GM20431 (cell line): ENCODE results near the gene ZNHIT2.

ENCODE experiments used
- in situ Hi-C: fragments of 300-500 bp; cut with MseI, MboI; formaldehyde crosslinking; loops from one replicate; pipeline ENCODE4 v1.15.0; 2020; ENCODE audit warnings: low sequenced_read_pairs; ENCODE audit not compliant: unreplicated experiment

ZNHIT2 gene

DNA sequence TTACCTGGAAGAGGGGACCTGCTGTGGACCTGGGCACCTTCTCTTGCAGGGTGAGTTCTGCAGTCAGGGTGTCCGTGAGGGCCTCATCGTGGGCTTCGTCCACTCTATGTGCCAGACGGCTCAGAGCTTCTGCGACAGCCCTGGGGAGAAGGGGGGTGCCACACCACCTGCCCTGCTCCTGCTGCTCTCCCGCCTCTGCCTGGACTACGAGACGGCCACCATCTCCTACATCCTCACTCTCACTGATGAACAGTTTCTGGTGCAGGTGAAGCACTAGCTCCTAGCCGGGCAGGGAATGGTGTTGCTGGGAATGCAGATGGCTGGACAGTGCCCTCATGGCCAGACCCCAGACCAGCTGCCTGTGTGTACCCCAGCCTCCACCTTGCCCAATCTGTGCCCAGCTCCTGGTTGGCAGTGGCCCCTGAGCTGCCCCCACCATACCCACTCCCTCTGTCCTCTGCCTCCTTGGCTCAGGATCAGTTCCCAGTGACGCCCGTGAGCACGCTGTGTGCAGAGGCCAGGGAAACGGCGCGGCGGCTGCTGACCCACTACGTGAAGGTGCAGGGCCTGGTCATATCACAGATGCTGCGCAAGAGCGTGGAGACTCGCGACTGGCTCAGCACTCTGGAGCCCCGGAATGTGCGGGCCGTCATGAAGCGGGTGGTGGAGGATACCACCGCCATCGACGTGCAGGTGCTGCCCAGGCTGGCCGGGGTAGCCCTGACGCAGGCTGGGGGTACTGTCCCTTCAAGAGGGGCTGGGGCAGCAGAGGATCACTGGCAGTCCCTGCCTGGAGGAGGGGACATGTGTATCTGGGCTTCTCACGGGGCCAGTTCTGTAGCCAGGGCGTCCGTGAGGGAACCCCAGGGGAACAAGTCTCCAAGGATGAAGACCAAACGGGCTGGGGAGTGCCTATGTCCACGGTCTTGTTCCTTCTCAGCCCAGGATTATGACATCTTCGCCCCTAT lies 8.0 kb downstream of the ZNHIT2 start:
- in situ Hi-C loops: no loop called here

DNA sequence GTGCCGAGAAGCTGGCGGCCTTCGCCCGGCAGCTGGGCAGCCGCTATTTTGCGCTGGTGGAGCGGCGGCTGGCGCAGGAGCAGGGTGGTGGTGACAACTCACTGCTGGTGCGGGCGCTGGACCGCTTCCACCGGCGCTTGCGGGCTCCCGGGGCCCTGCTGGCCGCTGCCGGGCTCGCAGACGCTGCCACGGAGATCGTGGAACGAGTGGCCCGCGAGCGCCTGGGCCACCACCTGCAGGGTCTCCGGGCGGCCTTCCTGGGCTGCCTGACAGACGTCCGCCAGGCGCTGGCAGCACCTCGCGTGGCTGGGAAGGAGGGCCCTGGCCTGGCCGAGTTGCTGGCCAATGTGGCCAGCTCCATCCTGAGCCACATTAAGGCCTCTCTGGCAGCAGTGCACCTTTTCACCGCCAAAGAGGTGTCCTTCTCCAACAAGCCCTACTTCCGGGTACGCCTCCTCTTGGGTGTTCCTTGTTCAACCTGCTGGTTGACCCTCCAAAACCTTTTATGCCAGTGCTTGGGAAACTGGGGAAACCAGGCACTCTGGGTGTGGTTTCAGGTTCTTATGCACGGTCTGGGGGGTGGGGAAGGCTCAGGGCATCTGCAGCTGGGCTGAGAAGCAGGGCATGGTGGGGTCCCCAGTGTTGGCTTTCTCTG lies 8.9 kb downstream of the ZNHIT2 start:
- in situ Hi-C loops: no loop called here

GRCh38 chr11:65107751-65108468 lies 9.6 kb downstream of the ZNHIT2 start:
- in situ Hi-C loops: no loop called here

GRCh38 chr11:65107078-65107477 lies 10.4 kb downstream of the ZNHIT2 start:
- in situ Hi-C loops: no loop called here

- in situ Hi-C loops: no loop called here
Observed at GRCh38 chr11:65104628-65105027, 12.9 kb downstream of the ZNHIT2 start.

DNA sequence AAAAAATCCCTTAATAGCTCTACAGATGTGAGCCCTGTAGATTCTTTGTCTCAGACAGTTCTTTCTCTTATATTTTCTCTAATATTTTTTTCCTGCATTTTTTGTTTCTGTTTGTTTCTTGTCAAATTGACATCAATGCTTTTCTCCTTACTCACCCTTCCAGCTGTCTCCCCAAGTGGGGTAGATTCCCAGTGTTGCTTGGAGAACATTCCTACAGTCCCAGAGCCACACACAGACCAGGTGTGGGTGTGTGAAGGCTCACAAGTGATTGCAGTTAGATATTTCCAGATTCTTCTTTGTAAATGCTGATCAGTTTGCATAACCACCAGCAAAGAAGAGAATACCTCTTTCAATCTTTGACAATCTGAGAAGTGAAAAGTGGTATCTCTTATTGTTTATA lies 14.0 kb downstream of the ZNHIT2 start:
- in situ Hi-C loops: no loop called here

DNA sequence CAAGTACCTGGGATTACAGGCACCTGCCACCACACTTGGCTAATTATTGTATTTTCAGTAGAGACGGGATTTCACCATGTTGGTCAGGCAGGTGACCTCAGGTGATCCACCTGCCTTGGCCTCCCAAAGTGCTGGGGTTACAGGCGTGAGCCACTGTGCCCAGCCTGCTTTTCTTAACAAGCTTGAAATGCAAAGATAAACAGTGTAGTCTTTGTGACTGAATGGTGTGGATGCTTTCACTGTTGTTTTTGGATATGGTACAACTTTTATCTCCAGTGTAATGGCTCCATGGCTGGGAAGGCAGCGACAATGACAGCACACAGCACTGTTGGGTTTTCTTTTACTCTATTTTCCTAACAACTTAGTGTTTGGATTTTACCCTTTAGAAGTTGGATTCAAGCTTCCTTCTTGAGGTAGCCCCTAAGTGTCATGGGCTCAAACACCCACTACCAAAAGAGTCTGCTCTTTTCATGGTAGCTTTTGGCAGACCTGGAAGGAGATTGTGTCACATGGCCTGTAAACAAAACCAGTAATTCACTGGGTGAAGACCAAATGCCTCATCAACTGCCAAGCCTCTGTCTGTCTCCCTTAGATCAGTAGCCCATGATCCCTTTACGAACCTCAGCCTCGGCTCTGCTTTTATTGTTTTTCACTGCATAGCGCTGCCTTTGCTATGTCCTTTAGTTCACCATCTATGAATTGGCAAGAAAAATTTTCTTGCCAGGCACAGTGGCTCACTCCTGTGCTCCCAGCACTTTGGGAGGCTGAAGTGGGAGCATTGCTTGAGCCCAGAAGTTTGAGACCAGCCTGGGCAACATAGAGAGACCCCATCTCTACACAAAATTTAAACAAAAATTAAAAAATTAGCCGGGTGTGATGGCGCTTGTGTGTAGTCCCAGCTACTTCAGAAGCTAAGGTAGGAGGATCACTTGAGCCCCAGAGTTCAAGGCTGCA lies 15.1 kb downstream of the ZNHIT2 start:
- in situ Hi-C loops: no loop called here

GRCh38 chr11:65100674-65101350 lies 16.7 kb downstream of the ZNHIT2 start:
- in situ Hi-C loops: no loop called here

DNA sequence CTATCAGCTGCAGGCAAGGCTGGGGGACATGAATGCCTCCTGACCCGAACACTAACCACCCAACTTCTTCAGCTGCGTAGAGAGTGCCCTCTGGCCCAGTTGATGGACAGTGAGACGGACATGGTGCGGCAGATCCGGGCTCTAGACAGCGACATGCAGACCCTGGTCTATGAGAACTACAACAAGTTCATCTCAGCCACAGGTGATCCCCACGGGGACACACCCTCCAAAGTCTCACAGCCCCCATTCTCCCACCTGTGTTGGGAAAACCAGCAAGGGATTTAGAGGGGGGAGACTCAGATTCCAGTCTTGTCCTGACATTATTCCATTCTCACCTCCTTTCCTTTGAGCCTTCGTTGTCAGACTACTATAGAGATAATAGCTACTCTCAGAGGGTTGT lies 20.6 kb downstream of the ZNHIT2 start:
- in situ Hi-C loops: no loop called here

DNA sequence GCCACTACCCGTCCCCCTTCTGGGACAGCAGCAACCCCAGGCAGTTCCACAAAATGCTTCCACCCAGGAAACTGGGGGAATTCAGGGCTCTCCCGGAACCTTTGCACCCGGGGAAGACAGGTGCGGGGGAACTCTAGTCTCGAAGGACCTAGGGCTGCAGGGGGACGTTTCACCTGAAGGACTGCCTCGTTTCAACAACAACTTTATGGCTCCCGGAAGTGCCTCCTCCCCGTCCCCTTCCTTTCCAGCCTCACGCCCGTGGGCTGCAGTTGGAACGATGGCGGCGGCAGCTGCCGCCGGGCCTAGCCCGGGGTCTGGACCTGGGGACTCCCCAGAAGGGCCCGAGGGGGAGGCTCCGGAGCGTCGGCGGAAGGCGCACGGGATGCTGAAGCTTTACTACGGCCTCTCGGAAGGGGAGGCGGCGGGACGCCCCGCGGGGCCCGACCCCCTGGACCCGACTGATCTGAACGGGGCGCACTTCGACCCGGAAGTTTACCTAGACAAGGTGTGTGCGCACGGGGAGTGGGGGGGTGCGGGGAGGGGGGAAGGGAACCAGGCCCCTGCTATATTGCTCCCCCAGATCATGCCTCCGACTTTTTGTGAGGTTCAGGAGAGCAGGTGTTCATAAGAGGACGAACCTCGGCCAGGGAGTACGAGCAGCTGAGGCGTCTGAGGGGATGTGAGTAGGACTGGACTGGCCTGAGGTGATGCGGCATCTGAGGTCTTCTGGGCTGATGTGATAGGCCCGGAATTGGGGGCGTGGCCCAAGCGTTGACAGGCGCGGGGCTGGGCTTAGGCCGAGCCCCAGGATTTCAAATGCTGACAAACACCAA lies 21.3 kb downstream of the ZNHIT2 start, which contains the start of gene VPS51:
VPS51 (plus strand) TSS at position 241 of the 833 bp plus-strand sequence; CDS start at position 278, 37 bp downstream.
- in situ Hi-C loops: no loop called here

- in situ Hi-C loops: no loop called here
Observed at GRCh38 chr11:65095427-65095826, 22.1 kb downstream of the ZNHIT2 start.

- in situ Hi-C loops: no loop called here
Observed at GRCh38 chr11:65090628-65091027, 26.9 kb downstream of the ZNHIT2 start.

- in situ Hi-C loops: no loop called here
Observed at GRCh38 chr11:65089621-65090020, 27.9 kb downstream of the ZNHIT2 start.

DNA sequence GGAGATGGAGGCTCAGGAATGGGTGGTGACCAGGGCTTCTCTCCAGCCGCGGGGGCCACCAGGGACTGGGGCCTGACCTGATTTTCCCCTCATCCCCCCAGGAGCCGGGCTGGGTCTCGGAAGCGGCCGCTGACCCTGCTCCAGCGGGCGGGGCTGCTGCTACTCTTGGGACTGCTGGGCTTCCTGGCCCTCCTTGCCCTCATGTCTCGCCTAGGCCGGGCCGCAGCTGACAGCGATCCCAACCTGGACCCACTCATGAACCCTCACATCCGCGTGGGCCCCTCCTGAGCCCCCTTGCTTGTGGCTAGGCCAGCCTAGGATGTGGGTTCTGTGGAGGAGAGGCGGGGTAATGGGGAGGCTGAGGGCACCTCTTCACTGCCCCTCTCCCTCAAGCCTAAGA lies 29.7 kb downstream of the ZNHIT2 start:
- in situ Hi-C loops: no loop called here

DNA sequence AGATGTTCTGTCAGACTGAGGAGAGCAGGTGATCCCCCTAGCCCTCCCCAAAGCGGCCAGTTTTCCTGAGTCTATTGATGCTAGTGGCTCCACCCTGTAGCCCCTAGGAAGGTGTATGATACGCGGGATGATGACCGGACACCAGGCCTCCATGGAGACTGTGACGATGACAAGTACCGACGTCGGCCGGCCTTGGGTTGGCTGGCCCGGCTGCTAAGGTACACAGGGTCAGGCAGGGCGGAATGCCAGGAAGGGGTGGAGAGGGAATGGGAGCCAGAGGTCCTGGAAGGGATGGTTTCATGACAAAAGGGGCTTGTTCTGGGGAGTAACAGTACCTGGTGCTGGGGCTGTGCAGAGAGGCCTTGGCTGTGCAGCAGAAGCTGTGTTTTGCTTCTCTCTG lies 30.3 kb downstream of the ZNHIT2 start:
- in situ Hi-C loops: no loop called here

DNA sequence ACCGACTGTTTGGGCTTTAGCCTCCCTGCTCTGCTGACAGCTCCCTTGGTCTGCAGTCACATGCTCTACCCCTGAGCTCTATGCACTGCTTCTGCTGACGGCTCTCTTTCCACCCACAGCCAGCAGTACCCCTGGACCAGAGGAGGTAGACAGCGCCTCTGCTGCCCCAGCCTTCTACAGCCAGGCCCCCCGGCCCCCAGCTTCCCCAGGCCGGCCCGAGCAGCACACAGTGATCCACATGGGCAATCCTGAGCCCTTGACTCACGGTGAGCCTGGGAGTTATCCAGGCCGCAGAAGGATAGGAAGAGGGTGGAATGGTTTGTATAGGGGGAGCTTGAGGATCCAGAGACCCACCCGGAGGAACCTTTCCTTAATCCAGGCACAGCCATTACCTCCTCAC lies 30.7 kb downstream of the ZNHIT2 start:
- in situ Hi-C loops: no loop called here

DNA sequence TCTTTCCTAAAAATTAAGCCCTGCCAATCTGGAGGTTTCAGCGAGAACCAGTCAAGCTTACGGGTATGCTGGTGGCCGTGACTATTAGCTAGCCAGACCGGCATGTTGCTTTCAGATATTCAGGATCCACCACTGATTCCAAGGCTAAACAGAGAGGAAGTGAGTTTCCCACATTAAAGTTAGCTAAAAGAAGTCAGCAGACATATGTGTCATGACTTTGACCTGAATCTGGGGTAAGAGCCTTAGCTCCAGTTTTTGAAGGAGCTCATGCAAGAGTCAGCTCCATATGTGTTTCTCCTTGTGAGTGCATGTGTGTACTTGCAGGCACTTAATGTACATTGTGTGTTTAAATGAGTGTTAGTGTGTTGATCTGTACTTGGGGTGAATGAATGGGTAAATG lies 32.1 kb downstream of the ZNHIT2 start:
- in situ Hi-C loops: no loop called here
